Measurements from ENCODE around the gene SRL. TPM values are rescaled to one million over a fixed set of nuclear protein-coding genes. Genes with fewer than 3 reads are reported as not detected.

The SRL gene
- total RNA-seq, 1 experiment from 2014 or later = not detected

- H3K4me3 ChIP-seq (ENCODE audit: low read depth in 2 of 2, low read length in 2 of 2) = no peak overlapping the region
- no TSS peak for BruUV-seq (replicated peaks)
- no peak for DNase-seq (ENCODE audit: low read depth, low spot score)
- 0 out of 2 replicates have a peak, but pooled peaks cover 4% of the 10 kb centered on the region for H3K4me1 ChIP-seq (ENCODE audit: control insufficient read depth, insufficient read depth, low read length)
- CTCF ChIA-PET = interaction anchor here (0.5 to 1.4 kb wide), 6 partner anchors 9 to 257 kb away, joined by 3 to 12 read pairs (median 4); partner anchors contain the start of gene TFAP4
- intact Hi-C loops (cut with micrococcal nuclease; ENCODE audit: unreplicated experiment) (no loop called here), in situ Hi-C loops (cut with HindIII; ENCODE audit: low pct_unique_long_range_greater_than_20kb, low sequenced_read_pairs) (no loop called here)
- no peak for TF ChIP-seq SIN3A (IDR thresholded peaks at IDR 0.05; ENCODE audit: borderline replicate concordance, insufficient read depth, low read depth, low read length)
- no peak for TF ChIP-seq TCF7L2 (IDR thresholded peaks at IDR 0.05; ENCODE audit: low read depth, low read length)
- peak; percentile 97 for TF ChIP-seq CTCF (IDR thresholded peaks at IDR 0.05)
- TF ChIP-seq POLR2AphosphoS5 (IDR thresholded peaks at IDR 0.05; ENCODE audit: low read depth, low read length) = no peak
- no peak for TF ChIP-seq REST (IDR thresholded peaks at IDR 0.05; ENCODE audit: insufficient read depth in 1 of 2, low read depth in 2 of 2, low read length in 1 of 2)
- H3K36me3 ChIP-seq (ENCODE audit: control insufficient read depth, insufficient read depth, low read length) = no peaks in the 10 kb centered on the region
- POLR2A ChIA-PET = no interaction called here
- no peaks in the 10 kb centered on the region for H3K27me3 ChIP-seq (ENCODE audit: control insufficient read depth, insufficient read depth, low read length)
- peak; percentile 86 for ATAC-seq
- H3K27ac ChIP-seq (ENCODE audit: low read length) = no peak overlapping the region
- H3K9me3 ChIP-seq (ENCODE audit: control insufficient read depth, insufficient read depth, low read depth, low read length) = no peaks in the 10 kb centered on the region
Measured at GRCh38 chr16:4261557-4262172, 19.8 kb upstream of the SRL start.

GRCh38 chr16:4260360-4260759, 18.5 kb upstream of the SRL start:
- Histone ChIP-seq H3K4me3 (ENCODE audit: low read depth in 2 of 2, low read length in 2 of 2) (no peak overlapping the region), H3K9me3 (ENCODE audit: control insufficient read depth, insufficient read depth, low read depth, low read length) (no peaks in the 10 kb centered on the region), H3K4me1 (ENCODE audit: control insufficient read depth, insufficient read depth, low read length) (0 out of 2 replicates have a peak, but pooled peaks cover 4% of the 10 kb centered on the region), H3K27me3 (ENCODE audit: control insufficient read depth, insufficient read depth, low read length) (no peaks in the 10 kb centered on the region), H3K36me3 (ENCODE audit: control insufficient read depth, insufficient read depth, low read length) (no peaks in the 10 kb centered on the region), H3K27ac (ENCODE audit: low read length) (no peak overlapping the region)
- intact Hi-C loops (cut with micrococcal nuclease; ENCODE audit: unreplicated experiment) (no loop called here), in situ Hi-C loops (cut with HindIII; ENCODE audit: low pct_unique_long_range_greater_than_20kb, low sequenced_read_pairs) (no loop called here)
- DNase-seq (ENCODE audit: low read depth, low spot score) (no peak), ATAC-seq (no peak)
- TF ChIP-seq CTCF (IDR thresholded peaks at IDR 0.05) (no peak), REST (IDR thresholded peaks at IDR 0.05; ENCODE audit: insufficient read depth in 1 of 2, low read depth in 2 of 2, low read length in 1 of 2) (no peak), POLR2AphosphoS5 (IDR thresholded peaks at IDR 0.05; ENCODE audit: low read depth, low read length) (no peak)
- CTCF ChIA-PET = interaction anchor here (0.6 to 0.7 kb wide), 4 partner anchors 23 to 112 kb away, joined by 3 to 8 read pairs (median 4); partner anchors contain the start of gene VASN
- no TSS peak for BruUV-seq (replicated peaks)
- POLR2A ChIA-PET = no interaction called here
